ENCODE results near the gene ADGB.

The ADGB gene

DNA sequence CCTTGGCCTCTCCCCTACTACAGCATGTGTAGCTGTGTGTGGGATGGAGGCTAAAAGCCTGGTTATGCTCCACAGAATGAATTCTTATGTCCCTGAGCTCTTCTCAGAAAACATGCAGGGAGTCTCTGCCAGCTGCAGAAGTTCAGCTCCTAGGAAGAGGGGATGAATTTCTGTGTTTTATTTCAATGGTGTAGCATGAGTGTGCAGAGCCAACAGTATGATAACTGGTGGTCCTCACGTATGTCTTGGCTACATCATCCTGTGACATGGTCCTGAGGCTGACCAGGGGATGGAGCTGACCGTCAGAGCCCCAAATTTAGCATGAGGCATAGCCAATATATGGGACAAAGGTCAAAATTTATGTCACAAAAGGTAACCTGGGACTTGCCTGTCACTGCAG lies 266.1 kb downstream of the ADGB start:
- H3K9me3 ChIP-seq (ENCODE audit: severe bottlenecking), result no peaks in the 10 kb centered on the region
- TF ChIP-seq, protein P1, sequence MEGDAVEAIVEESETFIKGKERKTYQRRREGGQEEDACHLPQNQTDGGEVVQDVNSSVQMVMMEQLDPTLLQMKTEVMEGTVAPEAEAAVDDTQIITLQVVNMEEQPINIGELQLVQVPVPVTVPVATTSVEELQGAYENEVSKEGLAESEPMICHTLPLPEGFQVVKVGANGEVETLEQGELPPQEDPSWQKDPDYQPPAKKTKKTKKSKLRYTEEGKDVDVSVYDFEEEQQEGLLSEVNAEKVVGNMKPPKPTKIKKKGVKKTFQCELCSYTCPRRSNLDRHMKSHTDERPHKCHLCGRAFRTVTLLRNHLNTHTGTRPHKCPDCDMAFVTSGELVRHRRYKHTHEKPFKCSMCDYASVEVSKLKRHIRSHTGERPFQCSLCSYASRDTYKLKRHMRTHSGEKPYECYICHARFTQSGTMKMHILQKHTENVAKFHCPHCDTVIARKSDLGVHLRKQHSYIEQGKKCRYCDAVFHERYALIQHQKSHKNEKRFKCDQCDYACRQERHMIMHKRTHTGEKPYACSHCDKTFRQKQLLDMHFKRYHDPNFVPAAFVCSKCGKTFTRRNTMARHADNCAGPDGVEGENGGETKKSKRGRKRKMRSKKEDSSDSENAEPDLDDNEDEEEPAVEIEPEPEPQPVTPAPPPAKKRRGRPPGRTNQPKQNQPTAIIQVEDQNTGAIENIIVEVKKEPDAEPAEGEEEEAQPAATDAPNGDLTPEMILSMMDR (IDR thresholded peaks at IDR 0.05; ENCODE audit: poor library complexity, severe bottlenecking), result no peak
- H3K36me3 ChIP-seq (ENCODE audit: low read depth), result no peaks in the 10 kb centered on the region
- no peak overlapping the region for H3K4me3 ChIP-seq (ENCODE audit: severe bottlenecking)
- ATAC-seq (ENCODE audit: low read depth) (no peak), DNase-seq (ENCODE audit: low spot score) (no peak)
- no peak overlapping the region for H3K27ac ChIP-seq (ENCODE audit: poor library complexity, severe bottlenecking)
- H3K27me3 ChIP-seq (ENCODE audit: insufficient read depth, poor library complexity, severe bottlenecking), result no peaks in the 10 kb centered on the region
- no peaks in the 10 kb centered on the region for H3K4me1 ChIP-seq (ENCODE audit: insufficient read depth, poor library complexity, severe bottlenecking)

All from RWPE2 (cell line).